GM23248 (cell line): Measurements from ENCODE around the gene GLB1L3.

Experiments
- EZH2 ChIP-seq: fragments of 200-600 bp; sonication (generic); IDR thresholded peaks from 2 replicates; pipeline ENCODE4 v1.6.1; 2018; ENCODE audit warnings: antibody characterized with exemption, mild to moderate bottlenecking; ENCODE audit not compliant: insufficient read depth, poor library complexity, severe bottlenecking
- EZH2phosphoT487 ChIP-seq: fragments of 200-600 bp; sonication (generic); IDR thresholded peaks from 2 replicates; pipeline ENCODE4 v1.6.1; 2018; ENCODE audit warnings: antibody characterized with exemption, moderate library complexity, mild to moderate bottlenecking, low read depth; ENCODE audit not compliant: insufficient read depth

DNA sequence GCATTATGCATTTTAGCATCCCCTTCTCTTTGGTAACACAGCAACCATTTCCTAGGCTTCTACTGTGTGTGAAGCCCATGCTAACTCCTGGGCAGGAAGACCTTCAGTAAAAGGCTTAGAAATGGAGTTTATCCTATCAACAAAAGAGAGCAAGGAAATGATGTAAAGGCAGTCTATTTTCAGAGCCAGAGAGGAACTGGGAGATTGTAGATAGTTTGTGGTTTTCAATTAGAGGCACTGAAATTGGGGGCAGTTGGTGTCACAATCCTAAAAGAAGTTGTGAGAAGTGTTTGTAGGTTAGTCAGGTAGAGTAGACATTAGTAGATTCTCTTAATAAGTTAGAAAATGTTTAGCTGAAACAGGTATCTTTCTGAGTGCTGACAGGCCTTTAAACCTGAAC lies 15.7 kb upstream of the GLB1L3 start:
- TF ChIP-seq EZH2 (no peak), EZH2phosphoT487 (no peak)
